Measurements from ENCODE around the gene GMCL2.

DNA sequence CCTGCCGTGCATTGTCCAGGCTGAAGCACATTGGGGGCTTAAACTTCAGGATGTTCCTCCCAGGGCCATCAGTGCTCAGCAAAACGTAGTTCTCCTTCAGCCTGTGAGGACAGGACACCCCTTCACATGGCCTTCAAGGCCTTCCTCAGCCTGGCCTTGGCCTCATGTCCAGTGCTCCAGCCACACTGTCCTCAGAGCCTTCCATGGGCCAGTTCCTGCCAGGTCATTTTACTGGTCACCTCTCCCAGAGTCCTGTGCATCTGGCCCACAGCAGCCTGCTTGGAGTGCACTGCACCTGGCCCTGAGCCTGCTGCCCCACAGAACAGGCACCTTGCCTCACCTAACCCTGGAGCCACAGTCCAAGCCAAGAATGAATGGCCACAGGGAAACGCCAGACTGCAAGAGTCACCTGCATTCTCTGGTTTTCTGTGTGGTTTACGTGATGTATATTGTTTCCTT is 25.9 kb upstream of the GMCL2 start:
- TF ChIP-seq POLR2A (IDR thresholded peaks at IDR 0.05; ENCODE audit: low read length) (no peak), GATA1 (IDR thresholded peaks at IDR 0.05; ENCODE audit: low read depth, low read length) (no peak)

Data from erythroblast (primary cell).